DMS53 treated with DMSO at 0.1 percent for 48 hours (cell line): Measurements from ENCODE around the gene AEBP1.

Experiments
- DNase-seq: peaks from one replicate; lab custom pipeline; 2025; ENCODE audit not compliant: unreplicated experiment; lab: John Stamatoyannopoulos, UW

Gene AEBP1

GRCh38 chr7:44103566-44103922 lies 601 bp upstream of the AEBP1 start:
- no peak for DNase-seq

- DNase-seq = no peak
Measured at GRCh38 chr7:44104860-44105771, 971 bp downstream of the AEBP1 start.

- no peak for DNase-seq
Measured at GRCh38 chr7:44105832-44106231, 1.7 kb downstream of the AEBP1 start.

- no peak for DNase-seq
Measured at GRCh38 chr7:44106311-44107065, 2.3 kb downstream of the AEBP1 start.

GRCh38 chr7:44107116-44107960 lies 3.2 kb downstream of the AEBP1 start:
- DNase-seq = no peak

- no peak for DNase-seq
Measured at GRCh38 chr7:44107961-44108767, 4.0 kb downstream of the AEBP1 start.

- no peak for DNase-seq
Measured at GRCh38 chr7:44108768-44109750, 4.9 kb downstream of the AEBP1 start.

GRCh38 chr7:44109991-44110390 lies 5.8 kb downstream of the AEBP1 start:
- DNase-seq = no peak

- no peak for DNase-seq
Measured at GRCh38 chr7:44110719-44111635, 6.8 kb downstream of the AEBP1 start.

GRCh38 chr7:44111761-44112160 lies 7.6 kb downstream of the AEBP1 start:
- peak; percentile 9 for DNase-seq

GRCh38 chr7:44112231-44112996 lies 8.3 kb downstream of the AEBP1 start:
- peak; percentile 63 for DNase-seq

- DNase-seq = peak; percentile 66
Measured at GRCh38 chr7:44112997-44113763, 9.0 kb downstream of the AEBP1 start.

- DNase-seq = no peak
Measured at GRCh38 chr7:44113764-44114354, 9.7 kb downstream of the AEBP1 start.

GRCh38 chr7:44114586-44115310 lies 10.6 kb downstream of the AEBP1 start:
- DNase-seq = no peak

GRCh38 chr7:44116087-44116788 lies 12.1 kb downstream of the AEBP1 start:
- no peak for DNase-seq
